ENCODE results near the gene ACVR1B.
A peak's percentile ranks its signal among the peaks of the same experiment; 100 is the strongest.

Gene ACVR1B

GRCh38 chr12:52035190-52035589 lies 83.7 kb downstream of the ACVR1B start:
- TF ChIP-seq CTCF (IDR thresholded peaks at IDR 0.05; ENCODE audit: low read depth, low read length) (no peak), MAX (IDR thresholded peaks at IDR 0.05; ENCODE audit: low read depth, low read length) (no peak), POLR2A (IDR thresholded peaks at IDR 0.05; ENCODE audit: extremely low read depth, insufficient read length) (no peak), MYC (IDR thresholded peaks at IDR 0.05; ENCODE audit: low read depth, low read length) (no peak)
- no peak for DNase-seq (ENCODE audit: low read depth)
- H3K4me3 ChIP-seq (ENCODE audit: low read depth, low read length): no peak overlapping the region

GRCh38 chr12:52035926-52036325 lies 84.4 kb downstream of the ACVR1B start:
- DNase-seq (ENCODE audit: low read depth): no peak
- TF ChIP-seq MAX (IDR thresholded peaks at IDR 0.05; ENCODE audit: low read depth, low read length) (no peak), MYC (IDR thresholded peaks at IDR 0.05; ENCODE audit: low read depth, low read length) (no peak), POLR2A (IDR thresholded peaks at IDR 0.05; ENCODE audit: extremely low read depth, insufficient read length) (no peak), CTCF (IDR thresholded peaks at IDR 0.05; ENCODE audit: low read depth, low read length) (no peak)
- H3K4me3 ChIP-seq (ENCODE audit: low read depth, low read length): no peak overlapping the region

GRCh38 chr12:52036587-52037171 lies 85.2 kb downstream of the ACVR1B start:
- TF ChIP-seq MAX (IDR thresholded peaks at IDR 0.05; ENCODE audit: low read depth, low read length) (no peak), MYC (IDR thresholded peaks at IDR 0.05; ENCODE audit: low read depth, low read length) (no peak), POLR2A (IDR thresholded peaks at IDR 0.05; ENCODE audit: extremely low read depth, insufficient read length) (no peak), CTCF (IDR thresholded peaks at IDR 0.05; ENCODE audit: low read depth, low read length) (no peak)
- H3K4me3 ChIP-seq (ENCODE audit: low read depth, low read length): no peak overlapping the region
- DNase-seq (ENCODE audit: low read depth): peak; percentile 77

GRCh38 chr12:52037248-52037861 lies 85.9 kb downstream of the ACVR1B start:
- peak overlapping the region; percentile 30 for H3K4me3 ChIP-seq (ENCODE audit: low read depth, low read length)
- no peak for DNase-seq (ENCODE audit: low read depth)
- TF ChIP-seq CTCF (IDR thresholded peaks at IDR 0.05; ENCODE audit: low read depth, low read length) (no peak), MAX (IDR thresholded peaks at IDR 0.05; ENCODE audit: low read depth, low read length) (no peak), MYC (IDR thresholded peaks at IDR 0.05; ENCODE audit: low read depth, low read length) (no peak), POLR2A (IDR thresholded peaks at IDR 0.05; ENCODE audit: extremely low read depth, insufficient read length) (no peak)

GRCh38 chr12:52038447-52038846 lies 86.9 kb downstream of the ACVR1B start:
- DNase-seq (ENCODE audit: low read depth): no peak
- no peak for TF ChIP-seq POLR2A (IDR thresholded peaks at IDR 0.05; ENCODE audit: extremely low read depth, insufficient read length)
- TF ChIP-seq CTCF (IDR thresholded peaks at IDR 0.05; ENCODE audit: low read depth, low read length): no peak
- TF ChIP-seq MAX (IDR thresholded peaks at IDR 0.05; ENCODE audit: low read depth, low read length): no peak
- TF ChIP-seq MYC (IDR thresholded peaks at IDR 0.05; ENCODE audit: low read depth, low read length): no peak
- no peak overlapping the region for H3K4me3 ChIP-seq (ENCODE audit: low read depth, low read length)
